ENCODE results near the gene SLAMF7.

- TF ChIP-seq CTCF (IDR thresholded peaks at IDR 0.05) (no peak), ZFX (IDR thresholded peaks at IDR 0.05; ENCODE audit: borderline replicate concordance) (no peak)
These were observed 21.7 kb upstream of the SLAMF7 start for GRCh38 chr1:160717306-160717705.

Data from 22Rv1 (cell line).